Testis (tissue), 2 donors: ENCODE data around the gene MOB3B.

Experiments
- CTCF ChIP-seq, 3 experiments: fragments of 450-650 bp in 2 of 3; fragments of 200-600 bp in 1 of 3; sonication (generic) in 1 of 3; IDR thresholded peaks; one replicate each; pipeline ENCODE4 v1.5.1; 2016 to 2019; ENCODE audit warnings: antibody characterized with exemption in 3 of 3, mild to moderate bottlenecking in 2 of 3, moderate library complexity in 1 of 3
- POLR2A ChIP-seq: fragments of 450-650 bp; IDR thresholded peaks from one replicate; pipeline ENCODE4 v1.6.1; 2017; ENCODE audit warnings: antibody characterized with exemption, mild to moderate bottlenecking, moderate library complexity

GRCh38 chr9:27391040-27391895 lies 138.3 kb downstream of the MOB3B start:
- TF ChIP-seq CTCF (IDR thresholded peaks at IDR 0.05): no peak
- TF ChIP-seq POLR2A: no peak
